Measurements from ENCODE around the gene HOXB6.

HOXB6 gene

GRCh38 chr17:48619826-48620449 lies 15.2 kb upstream of the HOXB6 start:
- no peak for TF ChIP-seq CTCF (conservative IDR thresholded peaks at IDR 0.05; ENCODE audit: low read depth, low read length)
- no peak for DNase-seq (ENCODE audit: low read depth)
- no peak overlapping the region for H3K4me3 ChIP-seq (ENCODE audit: low read depth, low read length)

DNA sequence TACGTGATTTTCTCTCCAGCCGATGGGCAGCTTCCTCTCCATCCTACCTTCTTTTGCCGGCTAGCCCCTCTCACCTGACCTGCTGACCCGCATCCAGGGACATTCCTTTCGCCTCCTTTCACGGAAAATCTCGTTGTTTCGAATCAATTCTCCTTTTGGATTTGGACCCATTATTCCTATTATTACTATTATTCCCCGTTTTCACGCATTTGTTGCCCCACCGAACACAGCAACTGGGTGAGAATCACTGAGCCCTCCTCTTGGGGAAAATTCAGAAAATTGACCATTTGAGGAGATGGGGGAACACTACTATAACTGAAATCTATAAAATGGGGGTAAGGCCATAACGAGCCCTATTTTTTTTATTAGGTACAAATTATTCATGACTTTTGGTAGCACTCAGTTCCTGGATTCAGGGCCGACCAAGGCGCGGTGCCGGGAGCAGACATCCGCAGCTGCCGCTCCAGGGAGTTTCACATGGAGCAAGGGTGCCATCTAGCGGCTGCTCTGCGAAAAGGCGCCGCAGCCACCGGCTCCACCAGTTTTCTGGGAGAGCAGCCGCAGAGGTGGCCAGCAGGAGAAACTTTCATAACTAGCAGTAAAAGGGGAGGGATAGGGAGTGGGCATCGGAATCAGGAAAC lies 13.6 kb upstream of the HOXB6 start:
- H3K4me3 ChIP-seq (ENCODE audit: low read depth, low read length), result no peak overlapping the region
- peak; percentile 93 for TF ChIP-seq CTCF (conservative IDR thresholded peaks at IDR 0.05; ENCODE audit: low read depth, low read length)
- peak; percentile 84 for DNase-seq (ENCODE audit: low read depth)

GRCh38 chr17:48617471-48618255 lies 12.9 kb upstream of the HOXB6 start:
- no peak for DNase-seq (ENCODE audit: low read depth)
- no peak for TF ChIP-seq CTCF (conservative IDR thresholded peaks at IDR 0.05; ENCODE audit: low read depth, low read length)
- no peak overlapping the region for H3K4me3 ChIP-seq (ENCODE audit: low read depth, low read length)

DNA sequence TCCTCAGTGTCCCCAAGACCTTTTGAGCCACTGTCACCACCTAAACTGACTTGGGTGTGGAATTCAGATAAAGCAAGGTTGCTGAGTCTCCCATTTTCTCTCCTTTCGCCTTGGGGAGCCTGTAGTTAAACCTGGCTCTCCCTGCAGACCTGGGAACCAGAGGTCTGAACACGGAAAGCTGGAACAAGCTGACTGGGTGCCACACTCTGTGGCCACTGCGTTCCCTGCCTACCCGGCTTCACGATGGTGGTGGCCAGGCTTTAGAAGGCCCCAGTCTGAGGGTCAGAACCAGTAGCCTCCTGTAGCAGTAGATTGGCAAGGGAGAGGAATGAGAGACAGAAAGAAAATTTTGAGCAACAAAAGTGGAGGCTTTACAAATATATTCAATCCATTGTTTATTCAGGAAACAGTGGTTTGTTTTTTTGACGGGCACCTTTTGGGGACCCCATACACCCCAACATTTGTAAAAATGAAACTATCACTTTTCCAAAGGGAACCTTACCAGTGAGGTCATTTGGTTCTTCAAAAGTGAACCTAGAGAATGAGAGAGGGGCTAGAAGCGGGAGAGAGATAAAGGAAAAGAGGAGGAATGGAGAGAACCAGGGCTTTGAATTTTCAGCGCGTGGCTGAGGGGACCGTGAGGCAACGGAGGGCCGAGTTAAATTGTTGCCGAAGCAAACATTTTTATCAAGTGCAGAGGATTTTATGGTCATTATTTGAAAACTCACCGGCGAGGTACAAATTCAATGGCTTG lies 12.1 kb upstream of the HOXB6 start:
- H3K4me3 ChIP-seq (ENCODE audit: low read depth, low read length), result no peak overlapping the region
- DNase-seq (ENCODE audit: low read depth), result no peak
- no peak for TF ChIP-seq CTCF (conservative IDR thresholded peaks at IDR 0.05; ENCODE audit: low read depth, low read length)

DNA sequence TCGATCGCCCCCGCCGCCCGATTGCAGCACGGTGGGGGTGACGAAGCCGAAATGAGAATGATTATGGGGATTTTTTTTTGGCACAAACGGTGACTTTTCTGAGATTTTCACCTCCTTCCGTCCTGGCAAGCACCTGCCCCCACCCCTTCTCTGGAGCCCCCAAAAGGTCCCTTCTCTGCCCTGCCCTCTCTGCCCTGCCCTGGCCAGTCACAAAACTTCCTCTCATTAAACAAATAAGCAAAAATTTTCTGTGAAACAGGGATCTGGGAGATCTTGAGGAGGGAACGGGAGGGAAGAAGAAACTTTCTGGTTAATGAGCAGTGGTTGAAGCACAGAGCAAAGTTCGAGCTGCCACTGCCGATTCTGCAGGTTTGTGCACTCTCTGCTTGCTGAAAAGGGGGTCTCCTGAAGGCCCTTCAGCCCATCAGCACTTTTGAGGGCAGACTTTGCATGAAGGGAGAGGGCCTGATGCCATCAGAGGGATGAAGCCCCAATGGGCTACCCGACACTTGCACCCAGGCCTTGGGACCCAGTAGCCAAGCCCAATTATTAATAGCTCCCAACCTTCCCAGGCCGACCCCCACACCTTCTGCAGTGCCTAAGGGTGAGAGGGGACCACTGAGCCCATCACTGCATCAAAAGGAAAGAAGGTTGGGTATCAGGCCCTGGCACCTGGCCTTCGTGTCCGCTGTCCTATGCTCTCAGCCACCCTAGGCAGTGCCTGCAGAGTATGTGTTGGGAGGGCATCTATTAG lies 11.4 kb upstream of the HOXB6 start:
- no peak overlapping the region for H3K4me3 ChIP-seq (ENCODE audit: low read depth, low read length)
- no peak for TF ChIP-seq CTCF (conservative IDR thresholded peaks at IDR 0.05; ENCODE audit: low read depth, low read length)
- no peak for DNase-seq (ENCODE audit: low read depth)

Measured in choroid plexus epithelial cell (primary cell).